Subcutaneous abdominal adipose tissue (tissue), 5 donors: ENCODE measurements around the gene TFPI.

Source experiments
- H3K27ac ChIP-seq: one replicate; pipeline ENCODE4 v1.7.0; 2013; ENCODE audit warnings: low read depth, mild to moderate bottlenecking, inconsistent platforms, low read length, moderate library complexity
- H3K27me3 ChIP-seq, 5 donors: one replicate each; pipeline ENCODE4 v1.7.0; 2013; ENCODE audit warnings: low read length in 5 of 5, inconsistent platforms in 1 of 5; ENCODE audit not compliant: control insufficient read depth in 5 of 5, insufficient read depth in 4 of 5
- H3K36me3 ChIP-seq, 5 donors: one replicate each; pipeline ENCODE4 v1.7.0; 2013; ENCODE audit warnings: low read length in 5 of 5; ENCODE audit not compliant: control insufficient read depth in 5 of 5, insufficient read depth in 5 of 5
- H3K4me1 ChIP-seq, 5 donors: one replicate each; pipeline ENCODE4 v1.7.0; 2013; ENCODE audit warnings: low read length in 5 of 5, mild to moderate bottlenecking in 3 of 5, moderate library complexity in 1 of 5; ENCODE audit not compliant: control insufficient read depth in 5 of 5, insufficient read depth in 5 of 5
- H3K4me3 ChIP-seq, 5 donors: one replicate each; pipeline ENCODE4 v1.7.0; 2013; ENCODE audit warnings: low read length in 5 of 5, low read depth in 1 of 5
- H3K9ac ChIP-seq, 5 donors: one replicate each; pipeline ENCODE4 v1.7.0; 2013; ENCODE audit warnings: low read length in 5 of 5, mild to moderate bottlenecking in 4 of 5, moderate library complexity in 3 of 5
- H3K9me3 ChIP-seq, 5 donors: one replicate each; pipeline ENCODE4 v1.7.0; 2013; ENCODE audit warnings: low read length in 5 of 5; ENCODE audit not compliant: control insufficient read depth in 5 of 5
- donor health status: healthy.
- donor health status: healthy.
- donor health status: healthy.
- donor health status: healthy.
- donor health status: healthy.

The TFPI gene

DNA sequence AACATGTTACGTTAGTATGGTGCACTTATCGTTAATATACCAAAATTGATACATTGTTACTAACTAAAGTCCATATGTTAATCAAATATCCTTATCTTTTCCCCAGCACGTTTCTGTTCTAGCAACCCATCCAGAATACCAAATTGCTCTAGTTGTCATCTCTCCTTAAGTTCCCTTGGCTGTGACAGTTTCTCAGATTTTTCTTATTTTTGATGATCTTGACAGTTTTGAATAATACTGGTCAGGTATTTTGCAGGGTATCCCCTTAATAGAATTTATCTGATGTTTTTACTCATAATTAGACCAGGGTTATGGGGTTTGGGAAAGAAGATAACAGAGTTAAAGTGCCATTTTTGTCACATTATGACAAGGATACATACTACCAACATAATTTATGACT, 47.8 kb downstream of the TFPI start:
- Histone ChIP-seq H3K27me3 (no peaks in the 10 kb centered on the region), H3K9ac (no peak overlapping the region), H3K4me3 (no peak overlapping the region), H3K27ac (no peak overlapping the region), H3K9me3 (peaks cover 0 to 2% (median 0%) of the 10 kb centered on the region in 5 donors), H3K36me3 (no peaks in the 10 kb centered on the region), H3K4me1 (peaks cover 0 to 6% (median 0%) of the 10 kb centered on the region in 5 donors)

DNA sequence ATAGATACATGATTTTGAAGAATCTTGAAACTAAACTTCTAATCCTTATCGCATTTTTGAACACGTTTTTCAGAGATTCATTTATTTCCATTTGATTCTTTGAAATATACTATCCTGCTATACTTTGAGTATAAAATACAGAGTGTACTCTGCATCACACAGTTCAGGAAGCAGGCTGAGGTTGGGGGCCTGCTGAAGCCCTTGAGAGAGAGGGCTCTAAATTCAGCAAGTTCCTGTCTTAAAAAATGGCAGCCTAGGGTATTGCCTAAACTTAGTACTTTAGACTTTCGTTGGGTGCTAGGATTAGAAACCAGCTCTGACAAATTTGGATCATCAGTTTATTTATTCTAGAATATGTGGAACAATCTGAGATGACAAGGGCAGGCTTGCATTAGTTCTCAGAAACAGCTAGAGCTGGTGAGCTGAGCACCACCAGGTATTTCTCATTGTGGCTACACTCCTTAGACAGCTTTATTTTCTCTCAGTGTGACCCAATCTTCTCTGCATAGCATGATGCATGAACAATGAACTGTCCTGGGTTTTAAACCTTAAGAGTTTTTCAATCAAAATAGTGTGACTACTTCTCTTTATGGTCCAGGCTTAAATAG, 49.1 kb downstream of the TFPI start:
- H3K4me1 ChIP-seq = peaks cover 0 to 6% (median 0%) of the 10 kb centered on the region in 5 donors
- H3K4me3 ChIP-seq = no peak overlapping the region
- no peaks in the 10 kb centered on the region for H3K36me3 ChIP-seq
- H3K27ac ChIP-seq = no peak overlapping the region
- no peaks in the 10 kb centered on the region for H3K27me3 ChIP-seq
- H3K9ac ChIP-seq = no peak overlapping the region
- peaks cover 0 to 2% (median 0%) of the 10 kb centered on the region in 5 donors for H3K9me3 ChIP-seq

DNA sequence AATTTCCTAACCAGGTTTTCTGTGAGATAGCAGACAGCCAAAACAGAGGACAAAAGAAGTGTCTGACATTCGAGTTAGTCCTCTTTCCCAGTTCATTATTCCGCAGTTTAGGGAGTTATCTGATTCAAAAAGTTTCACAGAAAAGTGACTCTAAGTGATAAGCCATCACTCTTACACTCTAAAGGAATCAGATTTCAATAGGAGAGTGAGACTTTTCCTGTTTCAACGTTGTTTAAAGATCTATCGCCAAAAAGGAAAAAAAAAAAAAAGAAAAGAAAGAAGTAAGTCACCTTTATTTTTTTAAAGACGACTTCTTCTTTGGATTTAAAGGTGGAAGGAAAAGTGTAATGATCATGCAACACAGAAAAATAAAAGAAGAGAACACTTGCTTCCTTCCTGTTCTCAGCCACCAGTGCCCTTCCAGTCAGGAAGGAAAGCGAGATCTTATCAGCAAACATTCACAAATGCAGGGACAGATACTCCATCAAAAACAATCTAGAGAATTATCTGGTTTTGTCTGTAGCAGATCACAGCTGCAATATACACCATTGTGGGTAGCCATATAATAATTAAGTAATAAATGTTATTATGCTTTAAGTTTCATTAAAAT, 49.8 kb downstream of the TFPI start:
- Histone ChIP-seq H3K9me3 (peaks cover 0 to 2% (median 0%) of the 10 kb centered on the region in 5 donors), H3K27ac (no peak overlapping the region), H3K9ac (no peak overlapping the region), H3K4me1 (peaks cover 0 to 6% (median 0%) of the 10 kb centered on the region in 5 donors), H3K36me3 (no peaks in the 10 kb centered on the region), H3K4me3 (no peak overlapping the region), H3K27me3 (no peaks in the 10 kb centered on the region)

DNA sequence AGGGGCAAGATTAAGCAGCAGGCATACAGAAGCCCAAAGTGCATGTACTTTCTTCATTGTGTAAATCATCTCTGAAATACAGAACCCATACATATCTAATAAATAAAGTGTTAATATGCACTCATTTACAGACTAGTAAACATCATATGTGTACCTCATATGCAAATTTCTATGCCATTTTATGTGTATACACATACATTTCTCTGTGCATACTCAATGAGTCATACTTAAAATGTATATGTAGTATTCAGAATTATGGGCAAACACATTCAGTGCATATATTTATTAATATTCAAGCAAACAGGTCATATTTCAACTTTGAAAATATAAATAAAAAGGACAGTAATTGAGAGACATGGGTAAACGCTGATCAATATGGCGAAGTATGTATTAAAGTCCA, 50.5 kb downstream of the TFPI start:
- Histone ChIP-seq H3K4me1 (peaks cover 0 to 6% (median 0%) of the 10 kb centered on the region in 5 donors), H3K27ac (no peak overlapping the region), H3K36me3 (no peaks in the 10 kb centered on the region), H3K9ac (no peak overlapping the region), H3K27me3 (no peaks in the 10 kb centered on the region), H3K9me3 (peaks cover 0 to 2% (median 0%) of the 10 kb centered on the region in 5 donors), H3K4me3 (no peak overlapping the region)

DNA sequence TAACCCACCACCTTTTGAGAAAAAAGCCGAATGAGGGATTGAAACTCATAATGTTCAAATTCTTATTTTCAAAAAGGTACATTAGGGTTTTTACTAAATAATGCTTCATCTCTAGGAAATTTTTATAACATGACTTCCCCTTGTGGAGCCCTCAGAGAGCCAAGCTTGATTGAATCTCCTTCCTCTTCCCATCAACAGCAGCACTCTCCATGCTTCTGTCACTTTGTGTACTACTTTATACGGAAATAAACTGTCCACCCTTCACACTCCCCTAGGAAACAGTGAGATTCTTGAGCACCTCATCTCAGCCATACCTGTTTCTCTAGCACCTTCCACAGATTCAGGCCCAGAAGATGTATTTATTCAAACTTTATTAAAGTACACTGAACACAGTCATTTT, 51.8 kb downstream of the TFPI start:
- Histone ChIP-seq H3K9me3 (peaks cover 0 to 2% (median 0%) of the 10 kb centered on the region in 5 donors), H3K36me3 (no peaks in the 10 kb centered on the region), H3K27me3 (no peaks in the 10 kb centered on the region), H3K9ac (no peak overlapping the region), H3K4me1 (peaks cover 0 to 6% (median 0%) of the 10 kb centered on the region in 5 donors), H3K4me3 (no peak overlapping the region), H3K27ac (no peak overlapping the region)

DNA sequence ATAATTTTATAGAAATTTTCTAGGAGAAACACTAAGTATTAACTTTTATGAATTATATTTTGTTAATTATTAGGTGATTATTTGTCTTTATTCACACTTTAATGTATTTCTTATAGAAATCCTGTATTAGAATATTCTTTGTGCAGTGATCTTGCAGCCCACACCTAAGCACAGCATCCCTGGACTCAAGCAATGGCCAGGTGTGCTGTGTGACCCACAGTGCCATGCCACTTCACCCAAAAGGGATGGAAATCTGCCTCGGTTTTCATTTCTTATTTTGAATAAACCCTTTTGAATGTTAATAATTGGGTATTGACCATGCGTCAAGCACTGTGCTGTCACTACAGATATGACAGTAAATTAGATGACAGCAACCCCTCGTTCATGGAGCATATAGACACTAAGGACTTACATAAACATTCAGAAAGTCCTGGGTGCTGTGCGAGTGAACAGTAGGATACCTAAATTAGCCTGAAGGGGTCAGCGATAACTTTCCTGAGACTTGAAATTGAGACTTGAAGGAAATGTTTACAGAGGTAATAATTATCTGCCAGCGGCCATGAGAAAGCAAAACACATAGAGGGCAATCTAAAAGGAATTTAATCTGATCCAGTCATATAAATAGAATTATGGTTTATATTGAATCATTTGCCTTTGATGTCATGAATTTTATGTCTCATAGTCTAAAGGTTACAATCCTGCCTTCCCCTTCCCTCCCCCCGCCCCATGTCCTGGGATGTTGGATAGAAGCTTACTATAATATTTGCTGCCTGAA, 53.5 kb downstream of the TFPI start:
- H3K4me3 ChIP-seq = no peak overlapping the region
- H3K4me1 ChIP-seq = peaks cover 0 to 6% (median 0%) of the 10 kb centered on the region in 5 donors
- H3K9ac ChIP-seq = no peak overlapping the region
- no peaks in the 10 kb centered on the region for H3K36me3 ChIP-seq
- no peak overlapping the region for H3K27ac ChIP-seq
- no peaks in the 10 kb centered on the region for H3K9me3 ChIP-seq
- no peaks in the 10 kb centered on the region for H3K27me3 ChIP-seq

DNA sequence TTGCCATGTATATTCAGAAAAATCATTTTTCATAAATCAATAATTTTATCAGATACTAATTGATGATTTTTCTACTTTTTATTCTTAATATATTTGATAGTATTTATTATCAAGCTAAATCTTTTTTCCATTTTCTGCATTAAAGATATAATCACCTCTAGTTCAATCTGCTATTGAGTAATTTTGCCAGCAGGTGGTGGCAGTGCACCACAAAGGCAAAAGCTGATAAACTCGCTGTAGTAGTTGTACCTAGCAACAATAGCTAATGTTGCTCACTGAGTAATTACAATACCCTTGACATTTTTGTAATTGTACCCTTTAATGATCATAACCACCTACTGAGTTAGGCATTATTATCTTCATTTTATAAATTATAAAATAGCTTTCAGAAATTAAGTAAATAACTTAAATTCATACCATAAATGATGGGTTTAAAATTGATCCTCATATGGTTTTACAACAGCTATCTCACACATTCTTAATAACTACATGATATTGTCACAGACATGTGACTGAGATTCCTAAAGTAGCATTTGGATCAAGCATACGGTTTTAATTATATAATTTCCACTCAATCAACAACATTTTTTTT, 54.2 kb downstream of the TFPI start:
- Histone ChIP-seq H3K4me1 (peaks cover 0 to 6% (median 0%) of the 10 kb centered on the region in 5 donors), H3K9ac (no peak overlapping the region), H3K36me3 (peaks cover 0 to 4% (median 0%) of the 10 kb centered on the region in 5 donors), H3K9me3 (no peaks in the 10 kb centered on the region), H3K27ac (no peak overlapping the region), H3K27me3 (no peaks in the 10 kb centered on the region), H3K4me3 (no peak overlapping the region)

DNA sequence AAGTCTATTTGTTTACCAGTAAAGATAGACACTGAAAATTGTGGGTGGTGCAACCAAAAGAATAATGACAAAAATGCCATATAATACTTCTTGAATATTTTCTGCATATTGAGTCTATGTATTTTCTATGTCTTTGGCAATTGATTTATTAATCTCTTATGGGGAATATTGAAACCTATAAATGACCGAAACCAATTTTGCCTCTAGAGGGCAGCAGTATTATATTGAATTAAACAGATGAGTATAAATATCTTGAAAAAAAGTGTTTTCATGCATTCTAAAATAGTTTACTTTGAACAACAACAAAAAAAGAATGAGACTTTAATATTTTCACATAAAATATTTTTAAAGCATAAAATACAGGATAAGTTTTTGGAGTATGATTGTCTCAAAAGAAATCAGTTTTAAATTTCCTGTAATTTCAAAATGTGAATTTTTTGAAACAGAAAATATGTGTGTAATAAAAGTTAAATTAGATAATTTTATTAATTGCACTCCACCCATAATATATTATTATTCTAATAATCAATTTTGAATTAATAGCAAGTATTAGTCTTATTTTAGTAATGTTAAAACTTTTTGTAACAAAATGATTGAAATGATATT, 56.3 kb downstream of the TFPI start:
- Histone ChIP-seq H3K4me3 (no peak overlapping the region), H3K27me3 (no peaks in the 10 kb centered on the region), H3K9ac (no peak overlapping the region), H3K27ac (no peak overlapping the region), H3K9me3 (peaks cover 0 to 2% (median 0%) of the 10 kb centered on the region in 5 donors), H3K4me1 (peaks cover 0 to 3% (median 0%) of the 10 kb centered on the region in 5 donors), H3K36me3 (peaks cover 0 to 4% (median 0%) of the 10 kb centered on the region in 5 donors)

DNA sequence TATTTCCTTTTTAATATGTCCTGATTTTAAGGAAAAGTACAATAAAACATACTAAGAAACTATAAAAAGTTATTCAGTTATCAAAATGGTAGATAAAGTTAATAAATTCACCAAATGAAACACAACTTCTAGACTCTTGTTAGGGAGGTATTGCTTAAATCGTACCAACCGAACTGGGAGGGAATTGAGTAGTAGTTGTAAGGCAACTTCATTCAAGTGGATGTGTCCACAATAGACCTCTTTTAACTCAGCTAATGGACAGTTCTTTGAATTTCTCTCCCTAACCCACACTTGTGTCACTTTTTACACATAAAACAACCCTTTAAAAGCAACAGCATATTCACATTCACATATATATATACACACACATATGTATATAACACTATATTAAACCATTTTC, 57.1 kb downstream of the TFPI start:
- peaks cover 0 to 2% (median 0%) of the 10 kb centered on the region in 5 donors for H3K9me3 ChIP-seq
- peaks cover 0 to 4% (median 0%) of the 10 kb centered on the region in 5 donors for H3K36me3 ChIP-seq
- H3K27ac ChIP-seq = no peak overlapping the region

More for the DNA sequence above, 57.1 kb downstream of the TFPI start:
- H3K27me3 ChIP-seq = no peaks in the 10 kb centered on the region
- no peak overlapping the region for H3K9ac ChIP-seq
- peaks cover 0 to 3% (median 0%) of the 10 kb centered on the region in 5 donors for H3K4me1 ChIP-seq
- H3K4me3 ChIP-seq = no peak overlapping the region
